GM21529 (cell line): ENCODE results near the gene FEZF2.

Experiments used
- ATAC-seq: cut with Tn5 transposase; IDR thresholded peaks from one replicate; pipeline ENCODE4 v1.9.1; 2021; ENCODE audit not compliant: unreplicated experiment

FEZF2 gene

DNA sequence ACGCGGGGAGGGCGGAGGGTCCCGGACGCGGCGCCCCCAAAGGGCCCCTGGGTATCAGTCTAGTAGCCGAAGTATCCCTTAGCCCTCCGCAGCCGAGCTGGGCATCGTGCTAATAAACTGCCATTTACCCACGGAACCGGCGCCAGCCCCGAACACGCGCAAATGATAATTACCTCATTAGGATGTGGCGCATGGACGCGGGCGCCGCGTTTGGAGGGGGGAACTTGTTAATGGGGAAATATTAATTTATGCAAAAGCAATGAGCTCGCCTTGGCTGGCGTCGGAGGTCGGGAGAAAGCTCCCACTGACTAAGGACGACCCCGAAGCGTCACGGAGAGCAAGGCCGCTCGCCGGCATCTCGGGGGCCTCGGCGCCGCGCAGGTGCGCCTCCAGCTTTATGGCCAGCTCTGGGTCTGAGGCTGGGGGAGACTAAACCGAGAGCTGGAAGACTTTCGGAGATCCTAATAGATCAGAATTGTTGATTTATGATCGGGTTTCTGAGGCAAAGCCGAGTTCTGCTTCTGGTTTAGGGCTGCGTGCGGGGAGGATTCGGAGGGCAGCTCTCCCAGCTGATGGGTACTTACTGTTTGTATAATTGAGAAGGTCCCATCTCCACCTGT lies 474 bp upstream of the FEZF2 start:
- no peak for ATAC-seq

DNA sequence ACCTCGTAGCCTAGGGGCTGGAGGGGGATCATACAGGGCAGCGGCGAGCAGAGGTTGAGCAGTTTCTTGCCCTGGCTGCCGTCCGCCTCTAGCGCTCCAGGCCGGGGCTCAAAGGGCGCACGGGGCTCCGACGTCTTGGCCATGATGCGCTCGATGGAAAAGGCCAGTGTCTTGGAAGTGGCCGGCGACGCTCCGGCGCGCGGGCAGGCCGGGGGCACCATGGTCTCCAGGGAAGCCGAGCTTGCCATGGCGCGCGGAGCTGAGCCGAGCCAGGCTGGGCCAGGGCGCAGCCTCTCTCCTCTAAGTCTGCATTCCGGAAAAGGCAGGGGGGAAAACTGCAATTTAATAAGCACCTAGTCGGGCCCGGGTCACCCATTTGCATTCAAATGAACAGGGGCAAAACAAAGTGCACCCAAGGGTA lies 719 bp downstream of the FEZF2 start:
- no peak for ATAC-seq

DNA sequence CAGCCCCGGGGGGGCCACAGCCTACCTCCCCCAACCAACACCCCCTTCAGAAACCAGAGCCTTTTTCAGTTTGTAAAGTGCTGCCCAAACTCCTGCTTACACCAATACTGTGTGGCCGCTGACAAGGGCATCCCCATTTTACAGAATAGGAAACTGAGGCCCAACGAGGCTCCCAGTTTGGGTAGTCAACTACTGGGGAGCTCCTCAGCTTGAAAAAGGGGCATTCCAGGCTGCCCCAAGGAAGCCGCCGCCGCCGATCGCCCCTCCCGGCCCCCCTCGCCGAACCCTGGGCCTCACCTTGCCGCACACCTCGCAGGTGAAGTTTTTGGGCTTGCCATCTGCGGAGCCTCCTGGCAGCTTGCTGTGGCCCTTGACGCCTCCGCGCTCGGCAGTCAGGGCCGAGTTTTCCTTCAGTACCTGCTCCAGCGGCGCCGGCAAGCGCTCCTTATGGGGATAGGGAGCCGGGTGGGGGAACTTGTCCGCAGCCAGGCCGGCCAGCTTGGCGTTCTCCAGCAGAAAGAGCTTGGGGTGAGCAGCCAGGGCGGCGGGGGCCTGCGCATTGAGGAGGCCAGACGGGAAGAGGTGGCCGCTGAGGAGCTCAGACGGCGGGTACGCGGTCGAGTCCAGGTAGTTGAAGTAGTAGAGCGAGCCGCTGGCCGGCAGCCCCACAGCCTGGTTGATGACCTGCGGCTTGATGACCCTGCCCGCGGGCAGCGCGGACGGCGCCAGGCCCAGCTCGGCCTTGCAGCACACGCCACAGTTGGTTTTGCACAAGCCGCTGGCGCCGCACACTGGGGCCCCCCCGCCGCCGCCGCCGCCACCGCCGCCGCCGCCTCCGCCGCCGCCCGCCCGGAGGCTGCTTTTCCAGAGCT lies 1.4 kb downstream of the FEZF2 start:
- ATAC-seq = no peak

DNA sequence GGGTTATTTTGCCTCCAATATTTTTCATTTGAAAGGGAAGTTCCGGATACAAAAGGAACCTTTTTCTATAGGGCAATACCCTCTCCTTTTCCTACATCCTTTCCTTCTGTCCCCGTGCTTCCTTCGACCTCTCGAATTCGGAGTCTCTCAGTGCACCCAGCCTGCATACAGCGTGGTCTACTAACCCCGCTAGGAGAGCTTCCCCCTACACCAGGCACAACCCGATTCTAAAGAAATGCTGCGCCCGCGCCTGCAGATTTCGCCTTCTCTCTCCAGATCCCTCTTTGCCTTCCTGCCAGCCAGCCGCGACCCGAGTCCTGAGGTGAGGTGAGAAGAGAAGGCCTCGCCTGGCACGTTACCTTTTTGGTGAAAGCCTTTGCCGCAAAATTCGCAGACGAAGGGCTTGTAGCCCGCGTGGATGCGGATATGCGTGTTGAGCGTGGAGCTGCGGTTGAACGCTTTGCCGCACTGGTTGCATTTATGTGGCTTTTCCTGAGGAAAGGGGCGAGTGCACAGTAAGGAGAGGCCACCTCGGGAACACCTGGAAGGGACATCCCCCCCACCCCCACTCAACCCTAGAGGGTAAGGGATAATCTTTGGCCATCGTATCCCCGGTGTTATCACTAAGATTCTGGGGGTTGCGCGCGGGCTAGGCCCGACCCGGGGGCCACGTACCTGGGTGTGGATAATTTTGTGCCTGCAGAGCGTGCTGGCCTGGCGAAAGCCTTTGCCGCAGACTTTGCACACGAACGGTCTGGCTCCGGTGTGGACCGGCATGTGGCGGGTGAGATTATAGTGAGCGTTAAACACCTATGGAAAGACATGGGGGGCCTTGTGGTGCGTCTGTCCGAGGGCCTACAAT lies 2.3 kb downstream of the FEZF2 start:
- no peak for ATAC-seq

DNA sequence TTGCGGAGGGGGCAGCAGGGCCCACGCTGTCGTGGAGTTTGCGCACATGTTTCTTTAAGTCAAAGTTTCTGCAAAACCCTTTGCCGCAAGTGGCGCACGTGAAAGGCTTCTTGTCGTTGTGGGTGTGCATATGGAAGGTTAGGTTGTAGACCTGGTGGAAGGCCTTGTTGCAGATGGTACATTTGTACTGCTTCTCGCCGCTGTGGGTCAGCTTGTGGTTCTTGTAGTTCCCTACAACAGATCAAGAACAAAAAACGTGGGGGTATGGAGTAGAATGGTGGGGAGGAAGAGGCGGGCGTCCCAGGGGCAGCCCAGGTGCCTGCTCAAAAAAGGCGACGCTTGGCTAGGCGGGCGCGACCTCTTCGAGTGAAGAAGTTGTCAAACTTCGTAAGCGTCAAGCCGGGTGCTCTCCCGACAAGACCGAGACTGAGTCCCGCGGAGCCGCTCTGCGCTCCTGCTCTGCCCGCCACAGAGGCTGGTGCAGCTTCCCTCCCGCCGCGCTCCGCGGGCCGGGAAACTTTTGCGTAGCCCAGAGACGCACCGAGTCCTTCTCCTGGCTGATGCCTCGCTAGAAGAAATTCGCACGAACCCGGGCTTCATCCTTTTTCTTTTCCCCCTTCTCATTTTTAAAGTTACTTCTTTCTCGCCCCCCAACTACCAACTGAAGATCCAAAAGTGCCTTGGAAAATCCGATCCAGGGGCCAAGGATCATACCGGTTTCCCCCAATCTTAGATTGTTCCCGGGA lies 3.1 kb downstream of the FEZF2 start:
- no peak for ATAC-seq

DNA sequence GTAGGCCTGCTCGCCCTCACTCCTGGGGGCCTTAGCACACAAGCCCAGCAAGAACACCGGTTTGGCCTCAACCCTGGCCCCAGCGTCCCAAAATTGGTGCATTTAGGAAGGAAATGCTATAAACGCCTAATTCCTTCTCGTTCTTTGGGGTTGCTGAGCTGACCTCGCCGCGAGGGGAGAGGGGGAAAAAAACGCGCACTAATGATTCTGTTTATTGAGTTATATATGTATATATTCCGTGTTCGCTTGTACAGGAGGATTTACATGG lies 3.9 kb downstream of the FEZF2 start:
- ATAC-seq = no peak

DNA sequence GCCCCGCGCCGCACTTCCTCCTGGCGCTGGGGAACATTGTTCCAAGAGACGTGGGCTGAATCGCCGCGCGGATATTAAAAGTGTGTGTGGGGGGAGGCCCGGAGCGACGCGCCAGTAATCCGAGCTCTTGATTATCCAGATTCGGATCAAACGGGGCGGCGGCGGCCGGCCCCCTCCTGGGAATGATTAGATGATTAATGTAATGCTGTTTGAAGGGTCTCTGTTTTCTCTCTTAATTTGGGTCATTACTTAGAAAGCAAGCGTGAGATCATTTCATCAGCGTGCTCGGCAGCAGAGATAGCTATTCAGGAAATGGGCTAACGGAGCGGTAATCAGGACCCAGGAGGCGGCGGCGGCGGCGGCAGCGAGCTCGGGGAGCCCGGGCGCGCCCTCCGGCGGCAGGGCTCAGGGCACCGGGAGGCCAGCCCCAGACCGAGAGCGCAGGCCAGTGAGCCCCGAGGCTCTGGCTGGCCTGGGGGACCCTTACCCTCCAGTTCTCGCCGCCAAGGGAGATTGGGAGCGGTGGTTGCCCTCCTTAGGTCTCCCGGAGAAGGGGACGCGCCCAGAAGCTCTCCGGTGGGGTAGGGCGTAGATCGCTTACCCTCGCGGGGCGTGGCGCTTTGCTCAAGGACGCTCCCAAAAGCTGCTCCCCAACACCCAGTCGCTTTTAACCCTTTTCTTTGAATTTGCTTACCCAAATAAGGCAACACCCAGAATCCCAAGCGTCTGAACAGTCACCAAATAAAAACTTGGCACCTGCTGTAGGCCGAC lies 4.5 kb downstream of the FEZF2 start:
- no peak for ATAC-seq

DNA sequence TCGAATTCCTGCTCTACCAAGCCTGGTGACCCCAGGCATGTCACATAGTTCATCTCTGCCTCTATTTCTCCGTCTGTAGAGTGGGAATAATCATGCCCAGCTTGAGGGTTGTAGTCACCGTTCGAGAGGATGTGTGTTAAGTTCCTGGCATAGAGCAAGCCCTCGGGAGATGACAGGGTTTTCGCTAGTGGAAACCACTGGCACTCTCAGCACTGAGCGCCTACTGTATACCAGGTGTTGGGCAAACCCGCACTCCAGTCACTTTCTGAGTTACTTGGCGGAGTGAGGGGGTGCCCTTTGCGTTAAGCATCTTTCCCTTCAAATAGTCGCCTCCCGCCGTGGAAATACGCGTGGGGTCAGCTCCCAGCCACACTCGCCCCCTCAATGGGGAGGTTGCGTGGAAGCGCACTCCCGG lies 5.1 kb downstream of the FEZF2 start:
- no peak for ATAC-seq

DNA sequence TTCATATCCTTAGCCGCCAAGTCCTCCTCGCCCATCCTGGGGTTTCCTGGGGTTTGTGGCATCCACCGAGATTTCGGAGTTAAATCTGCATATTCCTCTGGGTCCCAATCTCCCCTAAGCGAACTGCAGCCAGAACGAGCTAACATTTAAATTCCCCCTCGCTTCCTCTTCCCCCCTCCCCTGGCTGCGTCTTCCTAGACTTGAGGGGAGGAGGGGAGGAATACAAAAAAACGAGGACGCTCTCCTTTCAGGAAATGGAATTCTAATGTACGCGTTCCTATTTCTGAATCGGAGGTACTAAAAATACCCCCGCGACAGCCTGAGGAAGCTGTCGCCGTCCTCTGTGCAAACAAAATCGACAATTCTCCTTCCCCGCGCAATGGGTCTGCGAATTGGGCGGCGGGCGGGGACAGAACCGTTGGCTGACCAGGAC lies 5.6 kb downstream of the FEZF2 start:
- no peak for ATAC-seq

DNA sequence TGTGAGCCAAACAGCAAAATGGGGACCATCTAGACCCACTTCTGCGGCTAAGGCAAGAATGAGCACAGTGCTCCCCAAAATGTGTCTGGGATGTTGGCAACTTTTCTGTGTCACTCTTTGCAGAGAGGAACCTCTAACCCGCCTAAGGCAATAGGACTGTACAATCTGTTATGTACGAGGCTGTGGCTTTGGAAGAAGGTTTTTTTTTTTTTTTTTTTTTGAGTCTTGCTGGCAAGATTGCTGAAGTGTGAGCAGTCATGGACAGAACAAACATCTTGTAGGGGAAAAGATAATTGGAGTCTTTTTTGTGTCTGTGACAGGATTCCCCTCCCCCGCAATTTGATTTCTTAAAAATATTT lies 7.2 kb downstream of the FEZF2 start:
- ATAC-seq = no peak

DNA sequence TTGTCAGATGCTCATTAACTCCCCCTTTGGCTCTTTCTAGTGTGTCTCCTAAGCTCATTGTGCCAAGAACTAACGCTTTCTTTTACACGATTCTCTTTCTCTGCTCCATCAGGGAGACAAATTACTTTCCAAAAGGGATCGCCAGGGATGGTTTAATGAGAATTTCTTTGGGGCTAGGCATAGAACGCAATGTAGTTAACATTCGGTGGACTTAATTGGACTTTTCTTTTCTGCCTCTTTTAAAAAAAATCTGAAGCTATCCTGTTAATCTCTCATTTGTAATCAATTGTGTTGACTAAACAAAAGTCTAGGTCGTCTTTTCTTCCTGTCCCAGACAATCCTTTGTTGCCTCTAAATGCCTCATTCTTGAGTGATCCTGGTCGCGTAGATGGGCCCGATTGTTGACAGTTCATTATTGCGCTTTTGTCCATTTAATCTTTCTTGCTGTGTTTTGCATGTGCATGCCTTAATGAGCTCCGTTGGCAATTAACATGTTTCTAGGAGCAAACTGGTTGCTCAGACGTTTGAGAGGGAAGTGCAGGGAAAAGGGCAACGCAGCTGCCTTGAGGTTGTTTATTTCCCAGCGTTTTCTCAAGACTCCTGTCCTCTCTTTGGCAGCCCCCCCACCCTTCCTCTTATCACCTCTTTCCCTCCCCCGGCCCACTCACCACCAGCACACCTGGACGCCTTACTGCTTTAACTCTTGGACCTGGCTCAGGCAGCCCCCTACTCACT lies 7.8 kb downstream of the FEZF2 start:
- no peak for ATAC-seq

DNA sequence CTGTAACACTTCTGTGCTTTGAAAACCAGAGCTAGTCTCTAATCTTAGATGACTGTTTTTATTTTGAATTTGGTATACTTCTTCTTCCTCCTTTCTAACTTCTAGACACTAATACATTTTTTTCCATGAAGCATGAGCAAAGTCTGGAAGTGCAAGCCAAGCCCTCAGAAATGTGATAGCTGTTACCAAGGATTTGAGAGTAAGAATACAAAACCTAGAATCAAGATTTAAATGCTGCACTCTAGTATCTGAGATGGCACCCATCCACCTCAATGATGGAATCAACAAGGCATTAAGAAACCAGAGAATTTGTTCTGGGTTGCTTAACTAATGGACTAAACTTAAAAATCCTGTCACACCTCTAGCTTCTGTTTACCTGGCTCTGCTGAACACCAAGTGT lies 9.2 kb downstream of the FEZF2 start:
- ATAC-seq = no peak

DNA sequence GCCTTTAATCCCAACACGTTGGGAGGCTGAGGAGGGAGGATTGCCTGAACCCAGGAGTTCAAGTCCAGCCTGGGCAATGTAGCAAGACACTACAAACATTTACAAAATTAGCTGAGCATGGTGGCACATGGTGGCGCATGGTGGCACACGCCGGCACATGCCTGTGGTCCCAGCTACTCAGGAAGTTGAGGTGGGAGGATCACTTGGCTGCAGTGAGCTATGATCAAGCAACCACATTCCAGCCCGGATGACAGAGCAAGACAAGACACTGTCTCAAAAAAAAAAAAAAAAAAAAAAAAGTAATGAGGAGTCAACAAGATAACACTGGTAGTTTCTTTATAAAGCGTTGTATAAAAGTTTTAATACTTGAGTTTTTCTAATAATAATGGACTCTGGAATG lies 10.1 kb downstream of the FEZF2 start:
- ATAC-seq = no peak

DNA sequence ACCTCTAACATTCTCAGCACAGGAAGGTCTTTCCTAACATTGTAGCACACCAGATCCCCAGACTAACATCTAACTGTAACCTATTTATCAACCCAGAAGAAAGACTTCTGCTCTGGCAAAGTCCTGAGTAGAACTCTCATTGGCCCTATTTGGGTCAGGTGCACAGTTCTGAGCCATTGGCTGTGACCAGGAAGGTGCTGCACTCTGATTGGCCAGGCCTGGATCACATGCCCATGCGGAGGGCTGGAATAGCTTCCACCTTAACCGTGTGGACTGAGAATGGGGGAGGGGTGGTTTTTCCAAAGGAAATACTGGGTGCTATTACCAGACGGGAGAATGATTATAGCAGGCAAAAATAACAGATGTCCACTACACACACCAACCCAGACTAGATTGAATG lies 11.5 kb downstream of the FEZF2 start:
- no peak for ATAC-seq

DNA sequence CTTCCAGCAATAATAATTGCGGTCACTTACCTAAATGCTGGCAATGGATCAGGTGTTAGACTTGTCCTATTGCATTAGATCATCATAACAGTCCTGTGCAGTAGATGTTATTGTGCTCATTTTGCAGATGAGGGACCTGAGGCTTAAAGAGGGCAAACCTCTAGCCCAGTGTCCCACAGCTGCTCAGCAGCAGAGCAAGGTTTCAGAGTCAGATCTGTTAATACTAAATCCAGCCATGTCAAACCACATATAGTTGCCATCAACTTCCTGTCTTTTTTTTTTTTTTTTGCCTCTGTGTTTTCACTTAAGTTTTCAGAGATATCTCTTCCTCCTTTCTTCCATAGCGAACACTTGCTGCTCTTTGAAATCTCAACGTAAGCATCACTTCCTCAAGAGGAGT lies 12.1 kb downstream of the FEZF2 start:
- ATAC-seq = peak; percentile 95

DNA sequence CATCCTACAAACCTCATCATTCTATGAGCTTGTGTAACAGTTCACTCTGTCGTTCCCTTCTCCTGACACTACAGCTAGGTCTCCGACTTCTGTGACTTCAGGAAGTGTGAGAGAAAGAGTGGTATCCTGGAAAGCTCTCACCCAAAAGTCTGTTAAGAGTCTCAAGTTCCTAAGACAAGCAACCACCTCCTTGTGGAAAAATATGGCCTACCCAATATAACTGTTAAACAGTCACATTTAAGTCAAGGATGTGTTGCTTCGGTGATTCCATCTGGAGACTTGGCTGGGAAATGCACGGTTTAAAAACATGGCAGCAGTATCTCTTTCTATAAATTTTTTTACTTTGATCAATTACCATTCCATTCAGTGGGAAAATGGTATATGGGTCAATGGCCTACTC lies 13.8 kb downstream of the FEZF2 start:
- ATAC-seq = no peak

DNA sequence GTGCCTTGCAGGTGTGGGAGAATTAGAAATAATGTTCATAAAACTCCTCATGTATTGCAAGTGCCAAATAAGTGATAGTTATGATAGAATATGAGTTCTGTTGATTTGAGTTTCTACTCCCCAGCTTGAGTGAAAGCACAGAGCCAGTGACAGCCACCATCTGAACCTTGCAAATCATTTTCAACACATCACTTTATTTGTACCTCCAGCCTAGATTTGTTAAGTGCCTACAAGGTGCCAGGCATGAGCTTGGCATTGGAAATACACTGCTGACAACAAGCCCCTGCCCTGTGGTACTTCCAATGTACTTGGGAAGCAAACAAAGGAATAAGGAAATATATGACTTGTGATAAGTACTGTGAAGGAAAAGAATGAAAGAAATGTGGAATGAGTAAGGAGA lies 17.0 kb downstream of the FEZF2 start:
- ATAC-seq = no peak

DNA sequence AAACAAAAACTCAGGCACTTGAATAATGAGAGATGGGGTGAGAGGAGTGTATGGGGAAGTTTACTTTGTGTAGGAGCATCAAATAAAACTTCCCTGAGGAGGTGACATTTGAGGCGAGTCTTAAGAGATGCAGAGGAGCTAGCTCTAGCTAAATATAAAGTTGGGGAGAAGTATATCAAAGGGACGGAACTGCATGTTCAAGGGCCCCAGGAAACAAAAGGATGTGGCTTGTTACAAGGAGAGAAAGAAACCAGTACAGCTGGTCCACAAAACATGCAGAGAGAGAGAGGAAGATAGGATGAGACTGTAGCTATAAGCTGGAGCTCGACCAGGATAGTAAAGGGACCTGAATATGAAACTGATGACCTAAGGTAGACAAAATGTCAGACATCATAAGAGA lies 17.6 kb downstream of the FEZF2 start:
- ATAC-seq = no peak

DNA sequence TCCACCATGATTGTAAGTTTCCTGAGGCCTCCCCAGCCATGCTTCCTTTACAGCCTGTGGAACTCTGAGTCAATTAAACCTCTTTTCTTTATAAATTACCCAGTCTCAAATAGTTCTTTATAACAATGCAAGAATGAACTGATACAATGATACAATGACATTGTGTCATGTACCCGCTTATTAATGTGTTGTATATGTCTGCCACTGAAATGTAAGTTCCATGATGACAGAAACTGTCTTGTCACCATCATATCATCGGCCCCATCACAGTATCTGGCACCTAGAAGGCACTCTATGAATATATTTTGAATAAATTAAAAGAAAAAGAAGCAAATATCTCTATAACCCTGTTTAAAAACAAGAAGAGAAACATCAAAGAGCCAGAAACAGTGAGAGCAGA lies 29.6 kb downstream of the FEZF2 start:
- ATAC-seq = no peak

DNA sequence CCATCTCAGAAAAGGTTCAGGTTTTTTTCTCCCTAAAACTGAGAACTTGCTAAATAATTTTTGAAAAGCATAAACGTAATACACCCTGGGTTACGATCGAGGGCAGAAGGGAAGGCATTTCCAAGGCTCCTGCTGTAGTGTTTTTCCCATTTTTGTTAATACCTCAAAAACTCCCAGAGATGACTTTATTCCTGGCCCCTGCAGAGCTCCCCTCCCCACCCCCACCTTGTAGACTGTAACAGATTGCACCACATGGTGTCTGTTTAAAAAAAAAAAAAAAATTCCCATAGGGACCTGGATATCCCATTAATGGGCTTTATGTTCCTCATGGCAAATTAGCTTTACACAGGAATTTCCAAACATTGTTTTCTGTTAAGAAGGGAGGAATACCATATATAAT lies 38.2 kb downstream of the FEZF2 start:
- ATAC-seq = no peak
